ENCODE results near the gene SIK3.

Gene SIK3

DNA sequence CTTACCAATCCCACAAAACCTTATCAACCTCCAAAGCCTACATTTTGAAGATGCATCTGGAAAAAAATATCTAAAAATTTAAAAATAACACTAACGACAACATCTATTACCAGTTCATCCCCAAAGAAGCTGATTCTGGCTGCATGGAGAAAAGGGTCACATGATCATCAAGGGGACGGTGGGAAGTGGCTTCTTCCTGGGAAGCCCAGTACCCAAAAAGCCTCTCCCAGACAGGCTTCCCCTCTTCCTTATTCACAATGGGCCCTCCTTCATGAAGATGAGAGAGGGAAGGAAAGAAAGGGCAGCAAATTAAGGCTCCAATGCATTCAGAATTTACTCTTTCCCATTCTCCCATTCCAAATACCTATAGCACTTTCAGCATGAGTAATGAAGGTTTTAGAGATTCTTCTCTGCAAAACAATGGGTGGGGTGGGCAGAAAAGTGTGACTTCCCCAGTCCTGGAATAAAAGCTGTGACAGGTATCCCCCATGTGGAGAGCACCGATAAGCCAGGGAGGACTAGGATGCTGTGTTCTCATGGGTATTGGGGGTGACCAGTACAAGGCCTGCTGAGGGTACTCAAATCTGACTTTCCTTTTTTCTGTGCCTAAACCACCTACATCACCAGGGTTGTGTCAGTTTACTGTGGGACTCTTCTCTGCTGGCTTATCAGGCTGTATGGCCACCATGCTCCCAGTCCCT, 88.2 kb downstream of the SIK3 start:
- TF ChIP-seq, protein P1, sequence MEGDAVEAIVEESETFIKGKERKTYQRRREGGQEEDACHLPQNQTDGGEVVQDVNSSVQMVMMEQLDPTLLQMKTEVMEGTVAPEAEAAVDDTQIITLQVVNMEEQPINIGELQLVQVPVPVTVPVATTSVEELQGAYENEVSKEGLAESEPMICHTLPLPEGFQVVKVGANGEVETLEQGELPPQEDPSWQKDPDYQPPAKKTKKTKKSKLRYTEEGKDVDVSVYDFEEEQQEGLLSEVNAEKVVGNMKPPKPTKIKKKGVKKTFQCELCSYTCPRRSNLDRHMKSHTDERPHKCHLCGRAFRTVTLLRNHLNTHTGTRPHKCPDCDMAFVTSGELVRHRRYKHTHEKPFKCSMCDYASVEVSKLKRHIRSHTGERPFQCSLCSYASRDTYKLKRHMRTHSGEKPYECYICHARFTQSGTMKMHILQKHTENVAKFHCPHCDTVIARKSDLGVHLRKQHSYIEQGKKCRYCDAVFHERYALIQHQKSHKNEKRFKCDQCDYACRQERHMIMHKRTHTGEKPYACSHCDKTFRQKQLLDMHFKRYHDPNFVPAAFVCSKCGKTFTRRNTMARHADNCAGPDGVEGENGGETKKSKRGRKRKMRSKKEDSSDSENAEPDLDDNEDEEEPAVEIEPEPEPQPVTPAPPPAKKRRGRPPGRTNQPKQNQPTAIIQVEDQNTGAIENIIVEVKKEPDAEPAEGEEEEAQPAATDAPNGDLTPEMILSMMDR (IDR thresholded peaks at IDR 0.05; ENCODE audit: low read depth, low read length): no peak
- no peak for DNase-seq (ENCODE audit: extremely low read depth, low read depth)

- no peak for DNase-seq (ENCODE audit: extremely low read depth, low read depth)
- TF ChIP-seq, protein P1 (IDR thresholded peaks at IDR 0.05; ENCODE audit: low read depth, low read length): no peak
These were observed 92.5 kb downstream of the SIK3 start for GRCh38 chr11:117005758-117006157.

DNA sequence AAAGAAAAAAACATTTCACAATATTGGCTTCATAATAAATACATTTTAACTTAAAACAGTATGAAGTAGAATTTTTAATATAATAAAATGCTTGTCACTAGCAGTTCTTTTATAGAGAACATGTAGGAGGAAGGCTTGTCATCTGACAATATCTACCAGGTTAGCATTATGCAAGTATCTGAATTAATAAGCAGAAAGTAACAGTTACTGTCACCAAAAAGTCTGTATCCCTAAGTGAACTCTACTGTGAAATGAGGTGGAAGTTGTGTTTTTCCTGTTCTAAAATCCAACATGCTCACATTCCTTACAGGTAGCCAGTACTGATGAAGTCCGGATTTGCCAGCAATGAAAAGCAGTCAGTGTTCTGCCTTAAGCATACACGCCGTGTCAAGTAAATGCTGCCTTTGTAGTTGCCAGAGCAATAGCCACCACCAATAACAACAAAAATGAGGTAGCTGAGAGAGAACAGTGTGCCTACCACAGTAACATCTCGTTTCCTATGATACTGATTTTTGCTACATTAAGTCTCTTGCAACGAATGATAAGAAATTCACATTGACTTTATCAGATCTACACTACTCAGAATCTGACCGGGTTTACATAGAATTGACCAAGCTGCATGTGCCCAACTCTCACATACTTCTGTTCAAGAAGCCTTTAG, 95.5 kb downstream of the SIK3 start:
- DNase-seq (ENCODE audit: extremely low read depth, low read depth): no peak
- TF ChIP-seq, protein P1 (IDR thresholded peaks at IDR 0.05; ENCODE audit: low read depth, low read length): no peak

DNA sequence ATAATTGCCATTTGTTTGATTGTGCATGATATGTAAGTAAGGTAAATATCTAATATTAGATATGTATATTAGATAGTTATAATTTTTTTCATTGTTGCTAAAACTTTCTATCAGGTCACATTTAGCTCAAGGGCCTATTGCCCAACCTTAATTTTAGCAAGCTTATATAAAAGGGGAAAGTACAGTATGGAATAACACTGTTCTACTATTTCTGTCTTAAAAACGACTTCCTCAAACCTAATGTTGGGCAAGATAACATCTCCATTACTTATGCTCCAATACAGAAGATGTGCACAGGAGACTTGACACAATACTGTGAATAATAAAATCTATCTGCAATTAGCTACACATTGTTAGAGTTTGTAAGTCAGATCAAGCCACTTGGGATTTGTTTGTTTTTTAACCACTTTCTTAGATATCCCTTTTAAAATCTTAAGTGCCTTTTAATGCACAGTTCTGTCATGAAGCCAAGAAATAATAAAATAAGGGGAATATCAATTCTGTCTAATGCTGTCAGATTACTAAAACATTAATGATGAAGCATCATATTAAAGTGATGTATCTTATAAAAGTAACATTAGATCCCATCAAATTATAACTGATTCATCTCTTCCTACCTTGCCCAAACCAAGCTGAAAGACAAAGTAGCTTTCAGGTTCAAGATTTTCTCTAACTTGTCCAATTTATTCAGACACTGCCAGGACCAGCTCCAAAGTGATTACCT, 98.1 kb downstream of the SIK3 start:
- TF ChIP-seq, protein P1 (IDR thresholded peaks at IDR 0.05; ENCODE audit: low read depth, low read length): no peak
- DNase-seq (ENCODE audit: extremely low read depth, low read depth): no peak

DNA sequence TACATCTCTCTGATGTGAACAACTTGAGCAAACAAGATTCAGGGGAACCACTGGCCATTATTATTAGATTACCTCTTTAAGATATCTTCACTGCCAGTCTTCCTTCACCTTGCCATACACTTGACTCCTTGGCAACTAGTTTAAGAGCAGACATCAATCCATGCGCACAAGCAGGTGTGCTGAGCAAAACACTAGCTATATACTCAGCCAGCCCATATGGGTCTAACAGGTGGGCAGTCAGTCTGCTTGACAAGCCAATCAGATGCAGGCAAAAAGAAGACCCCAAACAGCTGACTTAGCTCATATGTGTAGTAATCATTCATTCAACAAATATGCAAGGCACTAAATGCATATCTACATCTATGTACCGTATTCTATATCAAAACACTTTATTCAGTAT, 101.2 kb downstream of the SIK3 start:
- TF ChIP-seq, protein P1 (IDR thresholded peaks at IDR 0.05; ENCODE audit: low read depth, low read length): no peak

GRCh38 chr11:116994195-116994594, 104.0 kb downstream of the SIK3 start:
- no peak for DNase-seq (ENCODE audit: extremely low read depth, low read depth)
- TF ChIP-seq, protein P1 (IDR thresholded peaks at IDR 0.05; ENCODE audit: low read depth, low read length): no peak

More for the DNA sequence above, 101.2 kb downstream of the SIK3 start:
- no peak for DNase-seq (ENCODE audit: extremely low read depth, low read depth)

DNA sequence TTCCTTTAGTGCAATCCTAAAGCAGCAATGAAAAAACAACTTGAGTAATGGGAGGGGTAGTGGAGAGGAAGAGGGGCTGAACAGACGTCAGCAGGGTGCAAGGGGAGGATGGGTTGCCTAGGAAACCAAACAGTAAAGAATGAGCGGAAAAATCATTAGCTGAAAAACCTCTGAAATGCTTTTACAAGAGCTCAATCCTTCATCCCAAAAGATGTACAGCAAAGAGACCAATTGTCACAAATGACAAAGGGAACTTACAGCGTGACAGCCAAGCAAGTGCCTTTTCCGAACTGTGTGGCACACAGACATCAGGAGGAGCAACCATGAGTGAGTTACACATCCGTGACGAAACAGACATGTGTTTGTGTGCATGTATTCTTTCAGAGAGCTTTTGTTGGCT, 104.6 kb downstream of the SIK3 start:
- TF ChIP-seq, protein P1 (IDR thresholded peaks at IDR 0.05; ENCODE audit: low read depth, low read length): no peak
- DNase-seq (ENCODE audit: extremely low read depth, low read depth): no peak

All from AG09319 (cell line).